K562 treated with DMSO at 1 percent for 12 hours (cell line): ENCODE results near the gene TBCA. TPM values are rescaled to one million over a fixed set of nuclear protein-coding genes. Genes with fewer than 3 reads are reported as not detected.

Source experiments
- total RNA-seq: library from RNA; unstranded; fragments of 300-600 nt; gene quantifications from 2 replicates; pipeline ENCODE4 v1.2.3, GENCODE V29; 2022; ENCODE audit not compliant: insufficient read depth

TBCA gene
- 361 and 426 TPM in 2 replicates for total RNA-seq

GRCh38 chr5:77775790-77776553, at the start of gene TBCA:
TBCA (minus strand) TSS chr5:77776339; CDS start chr5:77776257, 82 bp downstream.

Other genes starting within 250 kb of the TBCA start
- gene OTP, start 137.6 kb downstream of the TBCA start, total RNA-seq, result 0.26 and 0.27 TPM in 2 replicates